GM19395 (cell line): Measurements from ENCODE around the gene TEX2.
"Not testable (repeated sequence)": the region's sequence is repeated elsewhere in the genome, so short reads cannot be mapped to it uniquely, and the experiment has no call there.

Experiments
- ATAC-seq: cut with Tn5 transposase; IDR thresholded peaks from one replicate; pipeline ENCODE4 v1.9.1; 2021; ENCODE audit warnings: mild to moderate bottlenecking, moderate library complexity; ENCODE audit not compliant: unreplicated experiment

Gene TEX2

GRCh38 chr17:64240741-64241347 lies 22.2 kb downstream of the TEX2 start:
- no peak for ATAC-seq

- no peak for ATAC-seq
Observed at GRCh38 chr17:64240261-64240740, 22.8 kb downstream of the TEX2 start.

- not testable (repeated sequence) for ATAC-seq
Observed at GRCh38 chr17:64238449-64238848, 24.6 kb downstream of the TEX2 start.

GRCh38 chr17:64236827-64237403 lies 26.1 kb downstream of the TEX2 start:
- ATAC-seq, result no peak

GRCh38 chr17:64234961-64235360 lies 28.1 kb downstream of the TEX2 start:
- ATAC-seq, result no peak

- ATAC-seq, result no peak
Observed at GRCh38 chr17:64232466-64233262, 30.4 kb downstream of the TEX2 start.

GRCh38 chr17:64231567-64232141 lies 31.4 kb downstream of the TEX2 start:
- ATAC-seq, result no peak

- no peak for ATAC-seq
Observed at GRCh38 chr17:64230791-64231408, 32.2 kb downstream of the TEX2 start.

GRCh38 chr17:64229815-64230728 lies 33.0 kb downstream of the TEX2 start:
- no peak for ATAC-seq

- no peak for ATAC-seq
Observed at GRCh38 chr17:64226132-64226531, 36.9 kb downstream of the TEX2 start.

- no peak for ATAC-seq
Observed at GRCh38 chr17:64225410-64225809, 37.6 kb downstream of the TEX2 start.

GRCh38 chr17:64223931-64224629 lies 39.0 kb downstream of the TEX2 start:
- no peak for ATAC-seq

- no peak for ATAC-seq
Observed at GRCh38 chr17:64223283-64223682, 39.8 kb downstream of the TEX2 start.

- ATAC-seq, result no peak
Observed at GRCh38 chr17:64221679-64222078, 41.4 kb downstream of the TEX2 start.

- not testable (repeated sequence) for ATAC-seq
Observed at GRCh38 chr17:64220604-64221003, 42.5 kb downstream of the TEX2 start.

- ATAC-seq, result no peak
Observed at GRCh38 chr17:64219571-64219970, 43.5 kb downstream of the TEX2 start.

GRCh38 chr17:64218066-64218465 lies 45.0 kb downstream of the TEX2 start:
- peak; percentile 86 for ATAC-seq

GRCh38 chr17:64217249-64217691 lies 45.8 kb downstream of the TEX2 start:
- no peak for ATAC-seq
